ENCODE data around the gene CLIC1.

Gene CLIC1

DNA sequence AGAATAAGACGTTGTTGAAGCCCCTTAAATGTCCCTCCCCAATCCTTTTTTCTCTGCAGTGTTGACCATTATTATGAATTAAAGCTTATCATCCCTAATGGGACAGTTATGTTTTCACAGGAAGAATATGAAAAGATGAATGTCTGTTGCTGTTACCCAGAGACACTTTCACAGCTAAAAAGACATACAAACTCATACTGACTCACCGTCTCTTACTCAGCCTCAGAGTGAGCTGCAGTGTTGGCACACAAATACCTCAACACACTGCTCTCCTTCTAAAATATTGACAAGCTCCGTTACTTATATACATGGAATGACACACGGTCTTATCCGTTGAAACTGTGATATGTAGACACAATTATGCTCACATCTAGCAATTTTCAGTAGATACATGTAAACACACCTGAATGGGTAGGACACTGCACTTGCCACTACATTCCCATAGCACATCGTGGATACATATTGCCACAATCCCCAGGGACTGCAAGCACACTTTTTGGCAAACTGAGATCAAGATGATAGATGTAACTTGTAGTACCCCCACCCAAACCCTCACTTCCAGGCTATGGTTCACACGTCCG is 16.5 kb upstream of the CLIC1 start:
- no peaks in the 10 kb centered on the region for H3K9me3 ChIP-seq (ENCODE audit: control insufficient read depth, insufficient read depth, low read length)
- no peak overlapping the region for H3K4me3 ChIP-seq (ENCODE audit: low read depth, low read length)
- H3K9ac ChIP-seq (ENCODE audit: low read depth, low read length), result no peak overlapping the region
- no peak overlapping the region for H3K27ac ChIP-seq (ENCODE audit: low read depth, low read length)
- no peaks in the 10 kb centered on the region for H3K27me3 ChIP-seq (ENCODE audit: control insufficient read depth, insufficient read depth, low read length)
- no peaks in the 10 kb centered on the region for H3K4me1 ChIP-seq (ENCODE audit: control insufficient read depth, insufficient read depth, low read length)
- peaks cover 3% of the 10 kb centered on the region for H3K36me3 ChIP-seq (ENCODE audit: control insufficient read depth, insufficient read depth, low read length)

DNA sequence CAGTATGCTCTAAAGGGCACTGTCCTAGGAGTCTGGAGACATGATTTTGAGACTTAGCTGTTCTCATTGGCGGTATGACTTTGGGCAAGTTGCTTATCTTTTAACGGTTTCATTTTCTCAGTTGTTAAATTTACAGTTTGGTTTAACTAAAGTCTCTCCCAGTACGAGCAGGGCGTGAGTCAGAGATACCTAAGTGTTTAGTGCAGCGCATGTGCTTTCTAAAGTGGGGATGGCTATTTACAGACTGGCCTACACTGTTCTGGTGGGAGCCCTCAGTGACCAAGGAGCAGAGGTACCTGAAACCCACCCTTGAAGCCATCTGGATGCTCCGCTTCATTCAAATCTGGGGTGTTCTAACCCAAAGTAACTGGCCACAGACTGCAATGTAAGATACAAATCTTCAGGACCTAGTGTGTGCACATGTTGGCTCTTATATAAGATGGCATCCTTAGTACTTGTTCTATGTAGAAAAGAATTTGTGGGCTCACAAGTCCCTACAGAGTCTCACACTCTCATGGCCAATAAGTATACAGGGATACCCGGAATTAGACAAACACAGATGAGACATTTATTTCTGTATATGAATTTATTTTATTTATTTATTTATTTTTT is 14.2 kb upstream of the CLIC1 start:
- H3K4me1 ChIP-seq (ENCODE audit: control insufficient read depth, insufficient read depth, low read length), result no peaks in the 10 kb centered on the region
- no peaks in the 10 kb centered on the region for H3K27me3 ChIP-seq (ENCODE audit: control insufficient read depth, insufficient read depth, low read length)
- no peak overlapping the region for H3K27ac ChIP-seq (ENCODE audit: low read depth, low read length)
- H3K36me3 ChIP-seq (ENCODE audit: control insufficient read depth, insufficient read depth, low read length), result peaks cover 12% of the 10 kb centered on the region
- no peak overlapping the region for H3K9ac ChIP-seq (ENCODE audit: low read depth, low read length)
- no peaks in the 10 kb centered on the region for H3K9me3 ChIP-seq (ENCODE audit: control insufficient read depth, insufficient read depth, low read length)
- H3K4me3 ChIP-seq (ENCODE audit: low read depth, low read length), result no peak overlapping the region

DNA sequence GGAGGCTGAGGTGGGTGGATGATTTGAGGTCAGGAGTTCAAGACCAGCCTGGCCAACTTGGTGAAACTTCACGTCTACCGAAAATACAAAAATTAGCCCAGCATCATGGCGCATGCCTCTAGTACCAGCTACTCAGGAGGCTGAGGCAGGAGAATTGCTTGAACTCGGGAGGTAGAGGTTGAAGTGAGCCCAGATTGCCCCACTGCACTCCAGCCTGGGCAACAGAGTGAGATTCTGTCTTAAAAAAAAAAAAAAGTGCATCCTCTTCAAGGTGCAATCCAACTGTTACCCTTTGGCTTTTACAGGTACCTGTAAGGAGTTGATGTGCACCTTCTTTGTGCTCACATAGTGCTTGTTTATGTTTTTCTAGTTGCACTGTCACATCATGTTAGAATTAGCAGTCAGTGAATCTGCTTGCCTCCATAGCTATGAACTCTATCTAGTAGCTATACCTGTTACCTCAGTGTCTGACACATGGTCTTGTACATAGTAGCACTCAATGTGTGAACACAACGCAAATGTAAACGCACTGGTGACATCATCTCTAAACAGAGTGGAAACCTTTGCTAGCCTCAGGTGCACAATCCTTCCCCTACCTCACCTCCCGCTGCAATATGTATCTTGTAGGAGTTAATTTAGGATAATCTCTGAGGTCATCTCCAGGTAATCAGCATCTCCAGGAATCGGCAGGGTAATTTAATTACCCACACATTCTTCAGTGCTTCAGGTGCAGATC is 13.1 kb upstream of the CLIC1 start:
- Histone ChIP-seq H3K4me3 (ENCODE audit: low read depth, low read length) (no peak overlapping the region), H3K27ac (ENCODE audit: low read depth, low read length) (no peak overlapping the region), H3K9ac (ENCODE audit: low read depth, low read length) (no peak overlapping the region), H3K9me3 (ENCODE audit: control insufficient read depth, insufficient read depth, low read length) (no peaks in the 10 kb centered on the region), H3K36me3 (ENCODE audit: control insufficient read depth, insufficient read depth, low read length) (peaks cover 12% of the 10 kb centered on the region), H3K27me3 (ENCODE audit: control insufficient read depth, insufficient read depth, low read length) (no peaks in the 10 kb centered on the region), H3K4me1 (ENCODE audit: control insufficient read depth, insufficient read depth, low read length) (no peaks in the 10 kb centered on the region)

DNA sequence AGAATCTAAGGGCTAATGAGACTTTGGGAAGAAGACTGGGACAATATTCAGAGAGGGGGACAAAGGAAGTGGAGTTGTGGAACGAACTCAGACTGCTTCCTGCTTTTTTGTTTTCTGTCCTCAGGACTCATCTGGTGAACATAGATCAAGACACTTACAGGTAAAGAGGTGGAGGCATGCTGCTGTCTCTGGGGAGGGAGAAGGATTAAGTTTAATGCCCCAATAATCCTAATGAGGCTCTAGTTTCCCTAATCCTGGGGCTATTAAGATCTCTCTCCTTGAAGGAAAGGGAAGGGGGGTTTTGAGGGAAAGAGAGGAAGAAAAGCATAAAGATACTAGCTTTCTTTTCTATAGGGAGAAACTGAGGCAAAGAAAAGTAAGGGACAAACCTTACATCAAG is 8.1 kb upstream of the CLIC1 start:
- no peak overlapping the region for H3K27ac ChIP-seq (ENCODE audit: low read depth, low read length)
- no peaks in the 10 kb centered on the region for H3K9me3 ChIP-seq (ENCODE audit: control insufficient read depth, insufficient read depth, low read length)
- peaks cover 5% of the 10 kb centered on the region; the same call in 1 of the 2 replicates for H3K4me1 ChIP-seq (ENCODE audit: control insufficient read depth, insufficient read depth, low read length)
- H3K27me3 ChIP-seq (ENCODE audit: control insufficient read depth, insufficient read depth, low read length), result no peaks in the 10 kb centered on the region
- H3K4me3 ChIP-seq (ENCODE audit: low read depth, low read length), result no peak overlapping the region
- peaks cover 23% of the 10 kb centered on the region for H3K36me3 ChIP-seq (ENCODE audit: control insufficient read depth, insufficient read depth, low read length)
- H3K9ac ChIP-seq (ENCODE audit: low read depth, low read length), result no peak overlapping the region

DNA sequence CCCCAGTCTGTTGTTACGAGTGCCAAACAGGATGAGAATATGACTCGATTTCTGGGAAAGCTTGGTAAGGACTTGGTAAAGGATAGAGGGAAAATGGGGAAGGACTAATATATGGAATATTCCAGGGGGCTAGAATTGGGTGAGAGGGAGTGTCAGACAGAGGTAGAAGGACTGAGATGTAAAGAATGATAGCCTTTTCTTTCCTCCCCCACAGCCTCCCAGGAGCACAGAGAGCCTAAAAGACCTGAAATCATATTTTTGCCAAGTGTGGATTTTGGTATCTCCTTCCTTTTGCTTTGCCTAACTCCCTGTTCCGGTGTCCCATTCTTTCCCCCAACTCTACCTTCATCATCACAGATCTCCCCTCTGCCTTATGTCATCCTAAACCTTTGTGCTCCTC is 6.6 kb upstream of the CLIC1 start:
- H3K4me1 ChIP-seq (ENCODE audit: control insufficient read depth, insufficient read depth, low read length), result peaks cover 19% of the 10 kb centered on the region
- H3K27ac ChIP-seq (ENCODE audit: low read depth, low read length), result no peak overlapping the region
- H3K36me3 ChIP-seq (ENCODE audit: control insufficient read depth, insufficient read depth, low read length), result peaks cover 21% of the 10 kb centered on the region
- no peak overlapping the region for H3K4me3 ChIP-seq (ENCODE audit: low read depth, low read length)
- no peak overlapping the region for H3K9ac ChIP-seq (ENCODE audit: low read depth, low read length)
- H3K27me3 ChIP-seq (ENCODE audit: control insufficient read depth, insufficient read depth, low read length), result no peaks in the 10 kb centered on the region
- no peaks in the 10 kb centered on the region for H3K9me3 ChIP-seq (ENCODE audit: control insufficient read depth, insufficient read depth, low read length)

DNA sequence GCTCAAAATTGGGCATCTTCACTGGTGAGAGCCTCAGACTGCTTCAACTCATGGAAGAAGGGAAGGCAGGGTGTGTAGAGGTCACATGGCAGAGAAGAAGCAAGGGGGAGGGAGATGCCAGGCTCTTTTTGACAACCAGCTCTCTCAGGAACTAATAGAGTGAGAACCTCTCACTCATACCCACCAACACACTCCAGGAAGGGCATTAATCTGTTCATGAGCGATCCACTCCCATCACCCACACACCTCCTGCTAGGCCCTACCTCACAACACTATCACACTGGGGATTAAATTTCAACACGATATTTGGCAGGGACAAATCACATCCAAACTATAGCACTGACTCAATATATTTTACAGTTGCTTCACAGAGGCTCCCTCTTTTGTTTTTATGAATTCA is 5.5 kb upstream of the CLIC1 start:
- no peaks in the 10 kb centered on the region for H3K9me3 ChIP-seq (ENCODE audit: control insufficient read depth, insufficient read depth, low read length)
- no peak overlapping the region for H3K4me3 ChIP-seq (ENCODE audit: low read depth, low read length)
- H3K9ac ChIP-seq (ENCODE audit: low read depth, low read length), result no peak overlapping the region
- peaks cover 25% of the 10 kb centered on the region for H3K4me1 ChIP-seq (ENCODE audit: control insufficient read depth, insufficient read depth, low read length)
- no peaks in the 10 kb centered on the region for H3K27me3 ChIP-seq (ENCODE audit: control insufficient read depth, insufficient read depth, low read length)
- peaks cover 11% of the 10 kb centered on the region for H3K36me3 ChIP-seq (ENCODE audit: control insufficient read depth, insufficient read depth, low read length)
- no peak overlapping the region for H3K27ac ChIP-seq (ENCODE audit: low read depth, low read length)

DNA sequence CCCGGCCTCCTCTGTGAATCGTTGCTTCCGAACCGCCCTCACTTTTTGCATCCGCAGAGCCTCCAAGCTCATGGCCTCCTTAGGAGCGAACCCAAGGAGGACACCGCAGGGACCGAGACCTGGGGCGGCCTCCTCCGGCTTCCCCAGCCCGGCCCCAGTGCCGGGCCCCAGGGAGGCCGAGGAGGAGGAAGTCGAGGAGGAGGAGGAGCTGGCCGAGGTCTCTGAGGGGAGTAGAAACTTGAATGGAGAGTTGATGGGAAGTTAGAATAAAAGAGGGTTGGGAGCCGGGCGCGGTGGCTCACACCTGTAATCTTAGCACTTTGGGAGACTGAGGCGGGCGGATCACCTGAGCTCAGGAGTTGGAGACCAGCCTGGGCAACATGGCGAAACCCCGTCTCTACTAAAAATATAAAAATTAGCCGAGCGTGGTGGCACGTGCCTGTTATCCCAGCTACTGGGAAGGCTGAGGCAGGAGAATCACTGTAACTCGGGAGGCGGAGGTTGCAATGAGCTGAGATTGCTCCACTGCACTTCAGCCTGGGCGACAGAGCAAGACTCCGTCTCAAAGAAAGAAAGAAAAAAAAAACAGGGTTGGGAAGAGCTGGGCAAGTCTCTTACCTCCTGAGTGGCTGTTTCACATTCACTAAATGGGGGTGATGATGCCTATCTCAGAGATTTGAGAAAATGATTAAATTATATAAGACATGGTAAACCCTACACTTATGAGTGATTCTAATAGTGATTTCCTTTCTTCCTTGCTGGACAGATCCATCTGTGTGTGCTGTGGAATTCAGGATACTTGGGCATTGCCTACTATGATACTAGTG is 4.3 kb upstream of the CLIC1 start:
- peak overlapping the region; percentile 59 for H3K4me3 ChIP-seq (ENCODE audit: low read depth, low read length)
- no peaks in the 10 kb centered on the region for H3K27me3 ChIP-seq (ENCODE audit: control insufficient read depth, insufficient read depth, low read length)
- peaks cover 28% of the 10 kb centered on the region for H3K4me1 ChIP-seq (ENCODE audit: control insufficient read depth, insufficient read depth, low read length)
- peak overlapping the region; percentile 97 for H3K9ac ChIP-seq (ENCODE audit: low read depth, low read length)
- no peaks in the 10 kb centered on the region for H3K9me3 ChIP-seq (ENCODE audit: control insufficient read depth, insufficient read depth, low read length)
- peak overlapping the region; percentile 86 for H3K27ac ChIP-seq (ENCODE audit: low read depth, low read length)
- peaks cover 11% of the 10 kb centered on the region for H3K36me3 ChIP-seq (ENCODE audit: control insufficient read depth, insufficient read depth, low read length)

DNA sequence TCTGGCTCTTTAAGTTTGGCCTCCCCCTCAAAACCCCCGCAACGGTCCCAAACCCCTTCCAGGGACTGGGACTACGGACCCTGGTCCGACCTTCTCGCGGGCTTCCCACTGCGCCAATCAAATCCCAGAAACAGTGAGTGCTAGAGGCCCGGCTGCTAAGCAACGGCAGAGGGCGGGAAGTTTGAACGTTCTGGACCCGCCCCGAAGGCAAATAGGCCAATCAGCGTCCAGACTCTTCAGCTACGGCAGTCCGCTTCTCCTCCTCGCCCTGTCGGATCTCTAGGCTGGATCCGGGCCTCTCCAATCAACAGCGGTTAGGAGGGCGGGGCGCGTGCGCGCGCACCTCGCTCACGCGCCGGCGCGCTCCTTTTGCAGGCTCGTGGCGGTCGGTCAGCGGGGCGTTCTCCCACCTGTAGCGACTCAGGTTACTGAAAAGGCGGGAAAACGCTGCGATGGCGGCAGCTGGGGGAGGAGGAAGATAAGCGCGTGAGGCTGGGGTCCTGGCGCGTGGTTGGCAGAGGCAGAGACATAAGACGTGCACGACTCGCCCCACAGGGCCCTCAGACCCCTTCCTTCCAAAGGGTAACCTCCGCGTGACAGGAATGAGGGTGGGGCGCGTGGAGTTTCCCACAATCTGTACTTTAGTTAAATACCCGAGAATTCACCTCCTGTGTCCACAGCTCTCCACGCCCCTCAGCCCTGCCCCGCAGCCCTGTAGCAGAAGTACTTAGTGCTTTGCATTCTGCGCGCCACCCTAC is 3.5 kb upstream of the CLIC1 start, which contains the start of gene MSH5:
Gene MSH5, plus strand, starts transcription at position 367 of the 758 bp plus-strand sequence. CDS start 462 bp downstream, outside the sequence.
- Histone ChIP-seq H3K27ac (ENCODE audit: low read depth, low read length) (peak within 1 kb of the TSS; percentile 87), H3K9me3 (ENCODE audit: control insufficient read depth, insufficient read depth, low read length) (no peaks in the 10 kb centered on the region), H3K36me3 (ENCODE audit: control insufficient read depth, insufficient read depth, low read length) (peaks cover 11% of the 10 kb centered on the region), H3K4me3 (ENCODE audit: low read depth, low read length) (peak within 1 kb of the TSS; percentile 60), H3K9ac (ENCODE audit: low read depth, low read length) (peak within 1 kb of the TSS; percentile 97), H3K4me1 (ENCODE audit: control insufficient read depth, insufficient read depth, low read length) (peaks cover 28% of the 10 kb centered on the region), H3K27me3 (ENCODE audit: control insufficient read depth, insufficient read depth, low read length) (no peaks in the 10 kb centered on the region)

DNA sequence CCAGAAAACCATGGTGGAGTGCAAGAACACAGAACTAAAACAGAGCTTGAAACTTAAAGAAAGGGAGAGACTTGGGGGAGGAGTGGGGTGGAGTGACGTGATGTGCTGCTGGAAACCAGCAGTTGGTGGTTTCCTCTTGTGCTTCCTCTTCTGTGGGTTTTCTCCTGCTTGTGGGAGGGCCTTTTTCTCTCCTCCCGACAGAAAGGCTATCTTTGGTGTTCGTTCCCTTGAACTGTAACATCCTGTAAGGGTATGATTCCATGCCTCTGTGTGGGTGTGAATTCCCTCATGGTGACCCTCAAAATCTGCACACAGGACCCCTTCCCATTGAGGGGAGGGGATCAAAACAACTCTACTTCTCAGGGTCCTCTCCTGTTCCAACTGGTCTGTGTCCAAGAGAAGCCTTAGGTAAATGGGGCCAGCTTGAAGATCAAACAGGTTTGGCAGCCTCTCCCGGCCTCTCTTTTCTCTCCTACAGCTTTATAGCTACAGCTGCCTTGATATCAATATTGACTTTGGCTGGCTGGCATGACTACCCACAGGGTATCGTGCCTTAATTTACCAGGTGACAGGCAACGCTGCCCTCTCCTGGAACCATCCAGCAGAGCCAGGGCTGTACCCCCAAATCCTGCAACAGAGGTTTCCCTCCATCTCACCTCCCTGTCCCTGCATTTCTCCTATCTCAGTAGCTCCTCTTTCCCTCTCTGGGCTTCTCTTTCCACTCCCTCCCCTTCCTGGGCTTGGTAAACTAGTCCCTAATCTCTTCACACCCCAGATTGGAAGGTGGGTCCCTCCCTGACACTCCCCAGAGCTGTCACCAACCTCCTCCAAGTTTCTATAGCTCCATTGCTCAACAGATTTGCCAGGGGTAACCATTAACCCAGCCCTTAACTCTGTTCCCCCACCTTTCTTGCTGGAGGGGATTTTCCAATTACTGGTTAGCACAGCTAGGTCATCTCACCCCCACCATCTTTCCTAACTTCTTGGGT is 2.0 kb upstream of the CLIC1 start:
- Histone ChIP-seq H3K27ac (ENCODE audit: low read depth, low read length) (peak overlapping the region; percentile 92), H3K9me3 (ENCODE audit: control insufficient read depth, insufficient read depth, low read length) (no peaks in the 10 kb centered on the region), H3K27me3 (ENCODE audit: control insufficient read depth, insufficient read depth, low read length) (no peaks in the 10 kb centered on the region), H3K4me1 (ENCODE audit: control insufficient read depth, insufficient read depth, low read length) (peaks cover 34% of the 10 kb centered on the region), H3K36me3 (ENCODE audit: control insufficient read depth, insufficient read depth, low read length) (peaks cover 23% of the 10 kb centered on the region), H3K9ac (ENCODE audit: low read depth, low read length) (0 out of 2 replicates have a peak overlapping the region, but pooled peaks have one; percentile 4), H3K4me3 (ENCODE audit: low read depth, low read length) (peak overlapping the region; percentile 3; the same call in 1 of the 2 replicates)

All from HUES48 (cell line).